Stimulated activated CD8-positive, alpha-beta memory T cell treated with anti-CD3 and anti-CD28 coated beads, Interleukin-12 subunit alpha, Interleukin-12 subunit beta, amount 100 ng/mL, for 24 hours (primary cell): Measurements from ENCODE around the gene TMEM273.
"Not testable (repeated sequence)": the region's sequence is repeated elsewhere in the genome, so short reads cannot be mapped to it uniquely, and the experiment has no call there.

Experiments used
- DNase-seq: peaks from one replicate; pipeline ENCODE4 v3.0.0-alpha.2; 2020; ENCODE audit errors: extremely low read depth

Gene TMEM273

DNA sequence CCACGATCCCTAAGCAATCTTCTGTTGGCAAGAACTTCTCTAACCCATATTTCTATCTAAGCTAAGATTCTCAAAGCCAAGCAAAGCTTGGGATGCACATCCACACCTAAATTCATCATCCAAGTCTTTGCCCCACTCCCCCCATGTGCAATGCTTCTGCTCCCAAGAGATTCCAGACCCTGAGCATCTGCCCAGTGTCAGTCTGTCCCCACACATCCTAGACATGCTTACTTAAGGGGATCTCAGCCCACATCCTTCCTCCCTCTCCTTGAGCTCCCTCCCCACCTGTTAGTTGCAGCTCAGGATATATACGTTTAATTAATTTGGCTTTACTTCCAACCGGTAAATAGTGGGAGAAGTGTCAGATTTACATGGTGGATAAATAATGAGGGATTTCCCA lies 17.0 kb upstream of the TMEM273 start:
- no peak for DNase-seq

DNA sequence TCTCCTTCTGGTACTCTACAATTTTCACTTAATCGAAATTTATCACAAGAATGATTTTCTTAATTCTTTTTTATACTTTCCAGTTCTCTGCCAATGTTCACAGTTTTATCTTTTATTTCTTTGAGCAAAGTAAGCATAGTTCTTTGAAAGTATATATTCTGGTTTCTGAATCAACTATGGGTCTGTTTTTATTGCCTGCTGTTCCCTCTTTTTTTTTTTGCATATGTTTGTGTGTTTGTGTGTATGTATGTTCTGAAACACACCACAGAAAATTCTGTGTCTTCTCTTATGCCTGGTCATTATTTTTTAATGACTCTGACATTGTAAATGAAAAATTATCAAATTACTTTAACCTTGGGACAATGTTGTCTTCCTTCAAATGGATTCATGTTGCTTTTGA lies 15.9 kb upstream of the TMEM273 start:
- DNase-seq: no peak

- DNase-seq: no peak
These were observed 14.1 kb upstream of the TMEM273 start for GRCh38 chr10:49202266-49202665.

GRCh38 chr10:49200854-49201253 lies 12.7 kb upstream of the TMEM273 start:
- no peak for DNase-seq

- no peak for DNase-seq
These were observed 9.0 kb upstream of the TMEM273 start for GRCh38 chr10:49197171-49197570.

DNA sequence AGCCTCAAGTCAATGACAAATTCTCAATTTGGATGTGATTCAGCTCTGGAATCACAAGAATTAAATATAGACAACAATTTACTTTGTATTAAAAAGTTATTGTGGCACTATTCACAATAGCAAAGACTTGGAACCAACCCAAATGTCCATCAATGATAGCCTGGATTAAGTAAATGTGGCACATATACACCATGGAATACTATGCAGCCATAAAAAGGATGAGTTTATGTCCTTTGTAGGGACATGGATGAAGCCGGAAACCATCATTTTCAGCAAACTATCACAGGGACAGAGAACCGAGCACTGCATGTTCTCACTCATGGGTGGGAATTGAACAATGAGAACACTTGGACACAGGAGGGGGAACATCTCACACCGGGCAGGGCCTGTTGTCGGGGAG lies 7.7 kb upstream of the TMEM273 start:
- DNase-seq: not testable (repeated sequence)

GRCh38 chr10:49194212-49194920 lies 6.2 kb upstream of the TMEM273 start:
- no peak for DNase-seq

GRCh38 chr10:49191349-49191748 lies 3.2 kb upstream of the TMEM273 start:
- DNase-seq: no peak

DNA sequence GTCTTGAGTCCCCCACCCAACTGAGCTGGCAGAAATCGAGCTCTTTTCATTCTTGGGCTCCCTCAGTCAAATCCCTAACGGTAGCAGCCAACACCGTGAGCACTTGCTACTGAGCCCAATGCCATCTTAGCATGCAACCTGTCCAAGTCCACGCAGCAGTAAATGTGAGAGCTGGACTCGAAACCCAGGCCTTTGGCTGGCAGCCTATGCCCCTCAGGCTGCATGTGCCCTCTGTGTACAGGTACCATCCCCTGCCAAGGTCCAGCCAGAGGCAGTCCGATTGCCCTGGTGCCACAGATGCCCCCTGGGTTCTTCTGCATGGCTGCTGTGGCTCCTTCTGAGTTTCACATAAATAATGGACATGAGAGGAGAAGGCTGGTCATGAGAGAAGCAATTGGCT lies 1.2 kb upstream of the TMEM273 start:
- DNase-seq: no peak

DNA sequence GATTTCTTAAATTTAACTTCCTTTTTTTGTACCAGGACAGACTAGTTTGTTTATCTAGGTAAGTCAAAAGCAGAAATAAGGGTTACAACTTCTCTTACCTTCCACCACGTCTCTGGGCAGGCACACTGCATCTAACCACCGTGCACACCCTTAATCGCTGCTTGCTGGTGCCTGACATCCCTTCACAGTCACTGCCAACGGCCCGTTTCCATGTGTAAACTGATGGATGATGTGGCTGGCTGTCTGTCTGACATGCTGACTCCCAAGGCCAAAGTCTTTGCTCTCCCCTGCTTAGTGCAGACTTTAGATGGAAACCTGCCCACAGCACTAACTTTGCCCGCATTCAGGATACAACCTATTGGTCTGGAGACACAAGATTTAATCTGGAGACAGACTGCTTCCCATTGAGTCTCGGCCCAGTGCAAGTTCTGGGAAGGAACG lies 1.1 kb downstream of the TMEM273 start:
- no peak for DNase-seq

GRCh38 chr10:49186613-49187012 lies 1.6 kb downstream of the TMEM273 start:
- no peak for DNase-seq

GRCh38 chr10:49185213-49185612 lies 3.0 kb downstream of the TMEM273 start:
- no peak for DNase-seq

- DNase-seq: no peak
These were observed 3.5 kb downstream of the TMEM273 start for GRCh38 chr10:49184642-49185111.

GRCh38 chr10:49183596-49184542 lies 4.3 kb downstream of the TMEM273 start:
- no peak for DNase-seq

DNA sequence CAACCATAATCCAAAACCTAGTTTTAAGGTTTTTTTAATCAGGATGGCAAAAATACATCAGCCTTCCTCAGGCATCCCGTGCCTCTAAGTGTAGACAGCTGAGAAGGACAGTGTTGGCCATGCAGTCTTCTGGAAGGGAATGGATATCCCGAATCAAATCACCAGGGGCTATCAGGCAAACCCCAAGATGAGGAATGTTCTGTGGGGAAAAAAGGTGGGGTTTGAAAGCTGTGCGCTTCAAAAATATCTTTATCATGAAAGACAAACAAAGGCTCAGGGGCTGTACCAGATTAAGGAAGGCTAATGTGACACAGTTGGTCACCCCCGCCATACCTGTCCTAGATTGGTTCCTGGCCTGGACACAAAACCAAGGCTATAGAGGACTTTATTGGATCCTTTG lies 5.4 kb downstream of the TMEM273 start:
- DNase-seq: no peak

DNA sequence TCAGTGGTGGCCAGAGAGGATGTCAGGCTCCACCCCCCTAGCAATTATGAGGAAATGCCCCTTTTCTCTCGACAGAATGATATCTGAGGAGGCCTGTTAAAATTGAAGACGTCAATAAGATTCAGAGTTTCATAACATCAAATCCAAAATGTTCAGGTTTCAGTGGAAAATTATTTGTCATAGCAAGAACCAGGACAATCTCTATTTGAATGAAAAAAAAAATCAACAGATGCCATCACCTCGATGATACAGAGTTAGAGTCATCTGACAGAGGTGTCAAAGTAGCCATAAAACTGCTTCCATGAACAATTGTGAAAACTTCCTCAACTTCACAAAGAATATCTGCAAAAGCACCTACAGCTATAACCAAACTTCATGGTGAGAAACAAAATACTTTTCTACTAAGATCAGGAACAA lies 7.7 kb downstream of the TMEM273 start:
- DNase-seq: no peak

DNA sequence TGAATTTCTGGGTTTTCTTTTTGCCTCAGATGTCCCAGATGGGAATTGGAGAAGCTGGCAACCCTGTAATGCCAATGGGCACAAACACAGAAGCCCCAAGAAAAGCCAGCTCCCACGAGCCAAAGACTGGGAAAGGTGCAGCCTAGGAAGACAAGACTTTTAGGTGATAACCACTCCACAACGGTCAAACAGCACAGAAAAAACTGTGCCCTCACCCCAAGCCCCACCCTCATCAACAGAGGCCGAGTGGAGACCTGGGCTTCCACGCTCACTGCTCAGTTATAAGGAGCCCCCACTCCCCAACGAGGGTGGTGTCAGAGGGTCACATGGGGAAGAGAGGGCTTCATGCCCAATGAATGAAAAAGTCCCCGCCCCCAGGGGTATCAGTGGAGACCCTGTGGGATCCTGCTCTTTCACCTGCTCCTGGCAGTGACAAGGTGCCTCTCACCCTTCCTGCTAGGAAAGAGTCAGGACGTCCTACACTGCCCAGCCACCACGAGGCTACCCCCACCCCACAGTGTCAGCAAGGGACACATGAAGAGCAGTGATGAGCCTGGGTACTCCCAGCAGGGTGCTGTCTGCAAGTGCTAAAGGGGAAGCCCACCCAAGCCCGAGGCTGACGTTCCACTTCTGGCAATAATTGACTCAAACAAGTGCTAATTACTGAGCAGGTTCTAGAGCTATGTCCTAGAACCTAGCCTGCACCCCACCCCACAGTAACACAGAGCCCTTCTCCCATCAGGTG lies 8.3 kb downstream of the TMEM273 start:
- no peak for DNase-seq

- no peak for DNase-seq
These were observed 9.4 kb downstream of the TMEM273 start for GRCh38 chr10:49178489-49179471.

GRCh38 chr10:49177391-49178355 lies 10.5 kb downstream of the TMEM273 start:
- peak; percentile 44 for DNase-seq
